Osteocyte (in vitro differentiated cells): ENCODE results near the gene DNASE1L2. TPM values are rescaled to one million over a fixed set of nuclear protein-coding genes. Genes with fewer than 3 reads are reported as not detected.

Experiments
- DNase-seq: peaks from one replicate; pipeline ENCODE4 v3.0.0; 2021; ENCODE audit warnings: mixed read lengths; ENCODE audit not compliant: unreplicated experiment; ENCODE audit errors: extremely low spot score
- H3K27ac Mint-ChIP-seq: one replicate; pipeline ENCODE4 v1.8.0; 2021; ENCODE audit warnings: mild to moderate bottlenecking, mixed read lengths; ENCODE audit not compliant: unreplicated experiment
- H3K27me3 Mint-ChIP-seq: one replicate; pipeline ENCODE4 v1.8.0; 2021; ENCODE audit warnings: mixed read lengths; ENCODE audit not compliant: unreplicated experiment
- H3K36me3 Mint-ChIP-seq: one replicate; pipeline ENCODE4 v1.8.0; 2021; ENCODE audit warnings: mixed read lengths; ENCODE audit not compliant: unreplicated experiment
- H3K4me1 Mint-ChIP-seq: one replicate; pipeline ENCODE4 v1.8.0; 2021; ENCODE audit warnings: mixed read lengths; ENCODE audit not compliant: unreplicated experiment
- H3K4me3 Mint-ChIP-seq: one replicate; pipeline ENCODE4 v1.8.0; 2021; ENCODE audit warnings: mild to moderate bottlenecking, moderate library complexity, mixed read lengths; ENCODE audit not compliant: unreplicated experiment
- H3K9me3 Mint-ChIP-seq: one replicate; pipeline ENCODE4 v1.8.0; 2021; ENCODE audit warnings: mixed read lengths; ENCODE audit not compliant: unreplicated experiment
- CTCF ChIP-seq: fragments of 200-600 bp; sonication (generic); IDR thresholded peaks from 2 replicates; pipeline ENCODE4 v1.5.0; 2021; ENCODE audit warnings: antibody characterized with exemption, mild to moderate bottlenecking, moderate library complexity
- total RNA-seq: library from RNA; stranded (reverse); gene quantifications from 2 replicates; pipeline ENCODE4 v1.2.1, GENCODE V29; 2021

Gene DNASE1L2
- total RNA-seq, 1 donor from 2014 or later, result 1.7 TPM

GRCh38 chr16:2243031-2243528, 6.8 kb downstream of the DNASE1L2 start:
- H3K27me3 Mint-ChIP-seq, result no peaks in the 10 kb centered on the region

GRCh38 chr16:2243781-2244180, 7.5 kb downstream of the DNASE1L2 start:
- H3K9me3 Mint-ChIP-seq, result no peaks in the 10 kb centered on the region
- no peaks in the 10 kb centered on the region for H3K4me1 Mint-ChIP-seq
- no peaks in the 10 kb centered on the region for H3K27me3 Mint-ChIP-seq
- no peak for DNase-seq
- no peak overlapping the region for H3K27ac Mint-ChIP-seq
- H3K36me3 Mint-ChIP-seq, result peaks cover 14% of the 10 kb centered on the region
- no peak overlapping the region for H3K4me3 Mint-ChIP-seq
- no peak for TF ChIP-seq CTCF

More at GRCh38 chr16:2243031-2243528, 6.8 kb downstream of the DNASE1L2 start:
- Mint-ChIP-seq H3K4me1 (no peaks in the 10 kb centered on the region), H3K27ac (no peak overlapping the region), H3K4me3 (no peak overlapping the region), H3K36me3 (peaks cover 14% of the 10 kb centered on the region), H3K9me3 (no peaks in the 10 kb centered on the region)
- DNase-seq, result no peak
- no peak for TF ChIP-seq CTCF

- no peak for DNase-seq
- no peak overlapping the region for H3K27ac Mint-ChIP-seq
- H3K9me3 Mint-ChIP-seq, result no peaks in the 10 kb centered on the region
- no peaks in the 10 kb centered on the region for H3K4me1 Mint-ChIP-seq
- no peak for TF ChIP-seq CTCF
- H3K36me3 Mint-ChIP-seq, result peaks cover 14% of the 10 kb centered on the region
- H3K4me3 Mint-ChIP-seq, result no peak overlapping the region
- H3K27me3 Mint-ChIP-seq, result no peaks in the 10 kb centered on the region
These were observed 8.1 kb downstream of the DNASE1L2 start for GRCh38 chr16:2244301-2244700.

- DNase-seq, result no peak
- H3K4me1 Mint-ChIP-seq, result peaks cover 3% of the 10 kb centered on the region
- no peaks in the 10 kb centered on the region for H3K9me3 Mint-ChIP-seq
- H3K27ac Mint-ChIP-seq, result no peak overlapping the region
- no peaks in the 10 kb centered on the region for H3K27me3 Mint-ChIP-seq
- no peak overlapping the region for H3K4me3 Mint-ChIP-seq
- H3K36me3 Mint-ChIP-seq, result peaks cover 14% of the 10 kb centered on the region
- no peak for TF ChIP-seq CTCF
These were observed 8.9 kb downstream of the DNASE1L2 start for GRCh38 chr16:2244926-2245795.

GRCh38 chr16:2246301-2246885, 10.1 kb downstream of the DNASE1L2 start:
- H3K9me3 Mint-ChIP-seq, result no peaks in the 10 kb centered on the region
- no peak for DNase-seq
- H3K27ac Mint-ChIP-seq, result no peak overlapping the region
- H3K4me3 Mint-ChIP-seq, result no peak overlapping the region
- H3K27me3 Mint-ChIP-seq, result no peaks in the 10 kb centered on the region
- H3K4me1 Mint-ChIP-seq, result peaks cover 11% of the 10 kb centered on the region
- TF ChIP-seq CTCF, result no peak
- peaks cover 14% of the 10 kb centered on the region for H3K36me3 Mint-ChIP-seq
